CD14-positive monocyte (primary cell): ENCODE data around the gene CD200R1L. TPM values are rescaled to one million over a fixed set of nuclear protein-coding genes. Genes with fewer than 3 reads are reported as not detected.

Source experiments
- DNase-seq, 3 donors: peaks; one replicate each; pipeline ENCODE4 v3.0.0-alpha.2; 2011 to 2022
- H2AFZ ChIP-seq: 2 replicates; pipeline ENCODE4 v1.6.0; 2012; ENCODE audit warnings: mild to moderate bottlenecking, low read depth, low read length, inconsistent platforms; ENCODE audit not compliant: insufficient read depth, poor library complexity, severe bottlenecking
- H3K27ac ChIP-seq, 2 donors: 1 replicate in 1 of 2; 2 replicates in 1 of 2; pipeline ENCODE4 v1.5.1; 2012 to 2013; ENCODE audit warnings: low read length in 2 of 2, control low read depth in 1 of 2, inconsistent platforms in 1 of 2, low read depth in 1 of 2, mild to moderate bottlenecking in 1 of 2
- H3K27me3 ChIP-seq, 2 donors: one replicate each; pipeline versions ENCODE4 v1.6.0 to v1.6.1; 2011 to 2013; ENCODE audit warnings: low read length in 2 of 2; ENCODE audit not compliant: control insufficient read depth in 2 of 2, insufficient read depth in 2 of 2
- H3K36me3 ChIP-seq, 2 donors: replicated peaks in 1 of 2; 1 replicate in 1 of 2; 2 replicates in 1 of 2; pipeline versions ENCODE4 v1.5.1 to v1.6.1; 2012 to 2013; ENCODE audit warnings: low read length in 2 of 2, control low read depth in 1 of 2, inconsistent platforms in 1 of 2, mild to moderate bottlenecking in 1 of 2; ENCODE audit not compliant: insufficient read depth in 2 of 2, control insufficient read depth in 1 of 2
- H3K4me1 ChIP-seq, 2 donors: 1 replicate in 1 of 2; 2 replicates in 1 of 2; pipeline versions ENCODE4 v1.5.1 to v1.6.1; 2012 to 2013; ENCODE audit warnings: low read length in 2 of 2, control low read depth in 1 of 2, inconsistent platforms in 1 of 2, mild to moderate bottlenecking in 1 of 2, moderate library complexity in 1 of 2; ENCODE audit not compliant: insufficient read depth in 2 of 2, control insufficient read depth in 1 of 2
- H3K4me2 ChIP-seq: replicated peaks from 2 replicates; pipeline ENCODE3; 2012; ENCODE audit warnings: low read length, moderate library complexity, mild to moderate bottlenecking; ENCODE audit not compliant: poor library complexity, severe bottlenecking; ENCODE audit errors: extremely low read depth
- H3K4me3 ChIP-seq, 3 experiments: fragments of 200-600 bp in 1 of 3; sonication (generic) in 1 of 3; replicated peaks in 1 of 3; 1 replicate in 2 of 3; 2 replicates in 1 of 3; pipeline ENCODE4 v1.5.1; 2011 to 2013; ENCODE audit warnings: low read length in 3 of 3, mild to moderate bottlenecking in 3 of 3, control low read depth in 2 of 3, low read depth in 2 of 3, inconsistent platforms in 1 of 3, moderate library complexity in 1 of 3
- H3K79me2 ChIP-seq: 2 replicates; pipeline ENCODE4 v1.6.0; 2012; ENCODE audit warnings: mild to moderate bottlenecking, control low read depth, inconsistent platforms, low read length, moderate library complexity; ENCODE audit not compliant: insufficient read depth
- H3K9ac ChIP-seq: 2 replicates; pipeline ENCODE4 v1.6.0; 2017; ENCODE audit warnings: low read length, mild to moderate bottlenecking; ENCODE audit not compliant: insufficient read depth, poor library complexity, severe bottlenecking
- H3K9me3 ChIP-seq, 2 donors: replicated peaks in 1 of 2; 1 replicate in 1 of 2; 2 replicates in 1 of 2; pipeline versions ENCODE4 v1.5.1 to v1.6.1; 2012 to 2013; ENCODE audit warnings: low read length in 2 of 2, control low read depth in 1 of 2; ENCODE audit not compliant: control insufficient read depth in 1 of 2, insufficient read depth in 1 of 2
- H4K20me1 ChIP-seq: 2 replicates; pipeline ENCODE4 v1.6.0; 2012; ENCODE audit warnings: mild to moderate bottlenecking, low read length, control low read depth, moderate library complexity; ENCODE audit not compliant: insufficient read depth
- H3K27ac Mint-ChIP-seq, 7 donors: one replicate each; pipeline ENCODE4 v1.8.0; 2020; ENCODE audit warnings: mild to moderate bottlenecking in 7 of 7, mixed read lengths in 7 of 7, moderate library complexity in 6 of 7, inconsistent platforms in 2 of 7
- H3K27me3 Mint-ChIP-seq, 3 donors: one replicate each; pipeline ENCODE4 v1.8.0; 2021 to 2022; ENCODE audit warnings: low read depth in 3 of 3, mild to moderate bottlenecking in 3 of 3, mixed read lengths in 3 of 3, moderate library complexity in 3 of 3, inconsistent platforms in 1 of 3
- H3K36me3 Mint-ChIP-seq, 2 donors: one replicate each; pipeline ENCODE4 v1.8.0; 2020; ENCODE audit warnings: mixed read lengths in 2 of 2, inconsistent platforms in 1 of 2, mild to moderate bottlenecking in 1 of 2
- H3K4me1 Mint-ChIP-seq: one replicate; pipeline ENCODE4 v1.8.0; 2020; ENCODE audit warnings: mild to moderate bottlenecking, mixed read lengths
- H3K4me3 Mint-ChIP-seq, 2 donors: one replicate each; pipeline ENCODE4 v1.8.0; 2020; ENCODE audit warnings: mild to moderate bottlenecking in 2 of 2, mixed read lengths in 2 of 2, moderate library complexity in 1 of 2
- H3K9me3 Mint-ChIP-seq, 7 donors: one replicate each; pipeline ENCODE4 v1.8.0; 2020 to 2022; ENCODE audit warnings: mixed read lengths in 7 of 7, mild to moderate bottlenecking in 6 of 7, moderate library complexity in 6 of 7, inconsistent platforms in 2 of 7
- CTCF ChIP-seq: fragments of 200-600 bp; IDR thresholded peaks from one replicate; pipeline ENCODE4 v1.8.0; 2022; ENCODE audit warnings: antibody characterized with exemption, mild to moderate bottlenecking
- WGBS: methylation state at CpG from one replicate; pipeline ENCODE4 v1.1.5; 2013; ENCODE audit warnings: missing lambda C conversion rate; ENCODE audit not compliant: insufficient coverage; 5-methylcytosine and 5-hydroxymethylcytosine counted together
- intact Hi-C, 2 donors: fragments of 100-400 bp; cut with micrococcal nuclease; formaldehyde crosslinking; loops; one replicate each; pipeline versions ENCODE4 v1.15.0 to v1.15.1; 2023
- polyA plus RNA-seq, 3 donors: library from polyadenylated mRNA; depleted of rRNA in 1 of 3; unstranded in 2 of 3; stranded (reverse) in 1 of 3; fragments of 300-500 nt in 2 of 3; fragments of >200 nt in 1 of 3; fragmentation: Illumina TruSeq in 2 of 3; gene quantifications; 1 replicate in 2 of 3; 2 replicates in 1 of 3; pipeline ENCODE4 v1.2.3, GENCODE V29; 2012 to 2021

CD200R1L gene
- polyA plus RNA-seq, 3 donors: not detected

DNA sequence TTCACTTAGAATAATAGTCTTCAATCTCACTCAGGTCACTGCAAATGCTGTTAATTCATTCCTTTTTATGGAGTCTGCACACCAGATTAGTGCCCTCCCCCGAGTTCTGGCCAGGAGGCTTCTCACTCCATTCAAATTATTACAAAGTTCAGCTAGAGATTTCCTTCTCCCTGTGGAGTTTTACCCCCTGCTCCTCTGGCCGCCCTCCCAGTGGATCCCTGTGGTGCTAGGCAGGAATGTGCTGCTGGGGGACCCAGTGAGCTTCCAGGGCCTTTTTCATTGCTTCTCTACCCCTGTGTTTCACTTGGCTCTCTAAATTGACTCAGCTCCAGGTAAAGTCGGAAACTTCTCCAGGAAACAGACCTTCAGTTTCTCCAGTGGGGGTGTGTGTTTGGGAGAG lies 42.7 kb upstream of the CD200R1L start:
- H3K9me3 Mint-ChIP-seq: peaks cover 0 to 3% (median 0%) of the 10 kb centered on the region in 7 donors
- 100% methylated on average over 1 of the region's 3 CpGs for WGBS
- TF ChIP-seq CTCF: no peak
- H3K27me3 Mint-ChIP-seq: peaks cover 0 to 2% (median 0%) of the 10 kb centered on the region in 3 donors
- H3K4me3 ChIP-seq: no peak overlapping the region
- H3K9me3 ChIP-seq: no peaks in the 10 kb centered on the region
- DNase-seq: no peak
- no peak overlapping the region for H3K4me3 Mint-ChIP-seq
- H2AFZ ChIP-seq: no peak overlapping the region
- no peaks in the 10 kb centered on the region for H3K4me1 ChIP-seq
- no peak overlapping the region for H3K4me2 ChIP-seq
- H3K36me3 Mint-ChIP-seq: no peaks in the 10 kb centered on the region
- no peaks in the 10 kb centered on the region for H3K36me3 ChIP-seq
- intact Hi-C loops: no loop called here
- H4K20me1 ChIP-seq: no peaks in the 10 kb centered on the region
- H3K27me3 ChIP-seq: no peaks in the 10 kb centered on the region
- H3K79me2 ChIP-seq: no peaks in the 10 kb centered on the region
- H3K27ac ChIP-seq: no peak overlapping the region
- H3K9ac ChIP-seq: no peak overlapping the region
- H3K27ac Mint-ChIP-seq: no peak overlapping the region
- H3K4me1 Mint-ChIP-seq: peaks cover 4% of the 10 kb centered on the region

GRCh38 chr3:112888381-112889085 lies 41.9 kb upstream of the CD200R1L start:
- H3K27ac Mint-ChIP-seq: no peak overlapping the region
- H2AFZ ChIP-seq: no peak overlapping the region

More at GRCh38 chr3:112888381-112889085, 41.9 kb upstream of the CD200R1L start:
- no peak overlapping the region for H3K4me3 Mint-ChIP-seq
- Histone ChIP-seq H3K36me3 (no peaks in the 10 kb centered on the region), H3K4me1 (no peaks in the 10 kb centered on the region), H3K27ac (no peak overlapping the region), H3K9ac (no peak overlapping the region), H3K79me2 (no peaks in the 10 kb centered on the region), H3K9me3 (no peaks in the 10 kb centered on the region), H3K27me3 (no peaks in the 10 kb centered on the region), H3K4me3 (no peak overlapping the region), H4K20me1 (no peaks in the 10 kb centered on the region), H3K4me2 (no peak overlapping the region)
- H3K36me3 Mint-ChIP-seq: no peaks in the 10 kb centered on the region
- H3K27me3 Mint-ChIP-seq: peaks cover 0 to 2% (median 0%) of the 10 kb centered on the region in 3 donors
- no CpG with 5 or more reads among the region's 2 CpGs for WGBS
- TF ChIP-seq CTCF: no peak
- peaks cover 1% of the 10 kb centered on the region for H3K4me1 Mint-ChIP-seq
- DNase-seq: no peak
- peaks cover 0 to 4% (median 0%) of the 10 kb centered on the region in 7 donors for H3K9me3 Mint-ChIP-seq
- intact Hi-C loops: no loop called here
